ENCODE results near the gene PSMB8. TPM values are rescaled to one million over a fixed set of nuclear protein-coding genes. Genes with fewer than 3 reads are reported as not detected.
"Not testable (repeated sequence)": the region's sequence is repeated elsewhere in the genome, so short reads cannot be mapped to it uniquely, and the experiment has no call there.

PSMB8 gene
- total and polyA plus RNA-seq, 8 donors, result 37.9 to 122 (median 42.9) TPM

- H3K4me1 ChIP-seq, result no peaks in the 10 kb centered on the region
- H3K9me3 ChIP-seq, result no peaks in the 10 kb centered on the region
- H3K36me3 ChIP-seq, result no peaks in the 10 kb centered on the region
- intact Hi-C loops (cut with DNase I), result no loop called here
- no peak for TF ChIP-seq CTCF (IDR thresholded peaks at IDR 0.05)
- no peaks in the 10 kb centered on the region for H3K27me3 ChIP-seq
- H3K27ac ChIP-seq, result no peak overlapping the region
- ATAC-seq (no peak), DNase-seq (no peak)
- no peak overlapping the region for H3K4me3 ChIP-seq
Measured at GRCh38 chr6:32815115-32815514, 28.7 kb downstream of the PSMB8 start.

DNA sequence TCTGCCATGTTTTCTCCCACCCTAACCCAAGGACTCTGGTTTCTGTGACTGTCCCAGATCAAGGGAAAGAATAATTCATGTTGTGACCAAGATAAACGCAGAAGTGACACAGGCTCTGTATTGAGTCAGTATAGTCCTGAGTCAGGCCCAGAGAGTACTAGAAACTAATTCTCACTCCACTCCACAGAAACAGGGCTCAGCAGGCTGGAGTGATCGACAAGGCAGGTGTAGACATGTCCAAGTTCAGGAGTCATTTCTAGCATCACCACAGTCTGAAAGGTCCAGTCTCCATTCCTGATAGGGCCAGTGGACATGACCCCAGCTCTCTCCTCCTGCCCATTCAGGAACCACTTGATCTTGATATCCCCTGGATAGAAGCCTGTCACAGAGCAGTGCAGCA, 29.7 kb downstream of the PSMB8 start:
- intact Hi-C loops (cut with DNase I), result no loop called here
- DNase-seq (no peak), ATAC-seq (no peak)
- Histone ChIP-seq H3K27ac (no peak overlapping the region), H3K4me1 (no peaks in the 10 kb centered on the region), H3K36me3 (no peaks in the 10 kb centered on the region), H3K27me3 (no peaks in the 10 kb centered on the region), H3K4me3 (no peak overlapping the region), H3K9me3 (no peaks in the 10 kb centered on the region)
- no peak for TF ChIP-seq CTCF (IDR thresholded peaks at IDR 0.05)

GRCh38 chr6:32809171-32809570, 34.7 kb downstream of the PSMB8 start:
- H3K9me3 ChIP-seq, result no peaks in the 10 kb centered on the region
- H3K4me1 ChIP-seq, result no peaks in the 10 kb centered on the region
- no peak for TF ChIP-seq CTCF (IDR thresholded peaks at IDR 0.05)
- H3K27ac ChIP-seq, result no peak overlapping the region
- no peak for ATAC-seq
- DNase-seq, result peak in 1 of 4 donors; percentile 33
- H3K27me3 ChIP-seq, result no peaks in the 10 kb centered on the region
- H3K36me3 ChIP-seq, result no peaks in the 10 kb centered on the region
- intact Hi-C loops (cut with DNase I), result no loop called here
- no peak overlapping the region for H3K4me3 ChIP-seq

DNA sequence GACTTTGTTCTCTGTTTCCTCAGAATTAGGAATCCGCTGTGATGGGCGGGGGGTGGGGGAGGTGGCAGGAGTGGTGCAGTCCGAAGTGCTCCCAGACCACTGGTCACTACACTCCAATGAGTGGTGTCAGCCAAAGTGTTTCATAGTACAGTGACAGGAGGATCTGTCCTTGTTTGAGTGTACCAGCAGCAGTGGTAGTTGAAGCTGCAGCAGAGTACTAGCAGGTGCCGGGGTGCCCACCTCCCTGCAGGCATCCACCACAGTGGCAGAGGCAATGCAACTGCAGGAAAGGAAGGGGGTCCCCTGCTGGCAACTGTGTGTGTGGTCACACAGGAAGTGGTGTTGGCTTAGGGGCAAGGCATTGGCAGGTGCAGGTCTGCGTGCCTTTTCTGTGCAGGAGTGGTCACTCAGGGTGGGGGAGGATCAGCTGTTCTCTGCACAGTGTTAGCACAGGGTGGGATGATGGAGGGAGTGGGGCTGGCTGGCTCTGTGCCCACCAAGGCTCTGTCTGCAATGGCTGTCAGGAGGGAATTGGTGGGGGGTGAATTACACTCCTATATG, 36.7 kb downstream of the PSMB8 start:
- no peak overlapping the region for H3K27ac ChIP-seq
- no peak for TF ChIP-seq CTCF (IDR thresholded peaks at IDR 0.05)
- intact Hi-C loops (cut with DNase I), result no loop called here
- ATAC-seq, result no peak
- no peaks in the 10 kb centered on the region for H3K4me1 ChIP-seq
- no peak for DNase-seq
- no peaks in the 10 kb centered on the region for H3K36me3 ChIP-seq
- H3K4me3 ChIP-seq, result no peak overlapping the region
- H3K9me3 ChIP-seq, result no peaks in the 10 kb centered on the region
- peaks cover 0 to 5% of the 10 kb centered on the region in 2 donors for H3K27me3 ChIP-seq

DNA sequence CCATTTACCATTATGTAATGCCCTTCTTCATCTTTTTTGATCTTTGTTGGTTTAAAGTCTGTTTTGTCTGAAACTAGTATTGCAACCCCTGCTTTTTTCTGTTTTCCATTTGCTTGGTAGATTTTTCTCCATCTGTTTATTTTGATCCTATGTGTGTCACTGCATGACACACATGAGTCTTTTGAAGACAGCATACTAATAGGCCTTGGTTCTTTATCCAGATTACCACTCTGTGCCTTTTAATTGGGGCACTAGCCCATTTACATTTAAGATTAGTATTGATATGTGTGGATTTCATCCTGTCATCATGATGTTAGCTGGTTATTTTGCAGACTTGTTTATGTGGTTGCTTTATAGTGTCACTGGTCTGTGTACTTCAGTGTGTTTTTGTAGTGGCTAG, 38.4 kb downstream of the PSMB8 start:
- H3K4me3 ChIP-seq; ATAC-seq; H3K9me3 ChIP-seq; intact Hi-C loops (cut with DNase I); H3K27ac ChIP-seq; H3K36me3 ChIP-seq; DNase-seq; H3K4me1 ChIP-seq: not testable (repeated sequence)
- H3K27me3 ChIP-seq, result peaks cover 3 to 21% of the 10 kb centered on the region in 2 donors

DNA sequence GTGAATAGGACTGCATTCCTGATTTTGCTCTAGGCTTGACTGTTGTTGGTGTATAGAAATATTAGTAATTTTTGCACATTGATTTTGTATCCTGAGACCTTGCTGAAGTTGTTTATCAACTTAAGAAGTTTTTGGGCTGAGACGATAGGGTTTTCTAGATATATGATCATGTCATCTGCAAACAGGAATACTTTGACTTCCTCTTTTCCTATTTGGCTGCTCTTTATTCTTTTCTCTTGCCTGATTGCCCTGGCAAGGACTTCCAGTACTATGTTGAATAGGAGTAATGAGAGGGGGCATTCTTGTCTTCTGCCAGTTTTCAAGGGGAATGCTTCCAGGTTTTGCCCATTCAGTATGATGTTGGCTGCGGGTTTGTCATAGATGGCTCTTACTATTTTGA, 40.4 kb downstream of the PSMB8 start:
- Histone ChIP-seq H3K36me3 (no peaks in the 10 kb centered on the region), H3K9me3 (peaks cover 0 to 4% of the 10 kb centered on the region in 2 donors), H3K27me3 (peaks cover 3 to 23% of the 10 kb centered on the region in 2 donors), H3K4me1 (no peaks in the 10 kb centered on the region), H3K27ac (no peak overlapping the region), H3K4me3 (no peak overlapping the region)
- ATAC-seq, result no peak
- intact Hi-C loops (cut with DNase I), result no loop called here
- TF ChIP-seq CTCF (IDR thresholded peaks at IDR 0.05), result no peak
- no peak for DNase-seq
